H1 (cell line): ENCODE measurements around the gene GOLGA8J. TPM values are rescaled to one million over a fixed set of nuclear protein-coding genes. Genes with fewer than 3 reads are reported as not detected.

Experiments
- CTCF ChIA-PET: fragments of 300-600 bp; sonication (Branson Sonifier 250); formaldehyde crosslinking; loops from one replicate; lab custom pipeline; 2021; ENCODE audit not compliant: partially characterized antibody; lab: Charles Lee
- POLR2A ChIA-PET: fragments of 300-600 bp; sonication (Branson Sonifier 250); formaldehyde crosslinking; loops from one replicate; lab custom pipeline; 2021; ENCODE audit warnings: inconsistent platforms; ENCODE audit not compliant: partially characterized antibody; lab: Charles Lee
- DNase-seq, 2 experiments: peaks; one replicate each; pipeline versions ENCODE4 v3.0.0 to v3.0.0-alpha.2; 2010 to 2022; ENCODE audit warnings: low spot score in 2 of 2, low read depth in 1 of 2, mixed read lengths in 1 of 2
- FAIRE-seq: peaks from 2 replicates; lab custom pipeline; 2011; peaks lifted over from hg19 to GRCh38; lab: Jason Lieb, UNC
- H2AFZ ChIP-seq: 2 replicates; pipeline ENCODE4 v1.8.1; 2012; ENCODE audit warnings: low read length, inconsistent platforms
- H2AK5ac ChIP-seq: 2 replicates; pipeline ENCODE4 v1.6.1; 2013; ENCODE audit warnings: low read depth, low read length
- H2BK120ac ChIP-seq: replicated peaks from 2 replicates; pipeline ENCODE3; 2013; ENCODE audit warnings: low read depth, low read length, inconsistent platforms
- H2BK12ac ChIP-seq: 2 replicates; pipeline ENCODE4 v1.6.1; 2013; ENCODE audit warnings: low read depth, low read length
- H2BK15ac ChIP-seq: 2 replicates; pipeline ENCODE4 v1.6.1; 2013; ENCODE audit warnings: low read length
- H2BK20ac ChIP-seq: 2 replicates; pipeline ENCODE4 v1.6.1; 2013; ENCODE audit warnings: low read length
- H2BK5ac ChIP-seq: 2 replicates; pipeline ENCODE4 v1.6.1; 2013; ENCODE audit warnings: low read depth, low read length
- H3K14ac ChIP-seq: 2 replicates; pipeline ENCODE4 v1.6.1; 2013; ENCODE audit warnings: inconsistent platforms; ENCODE audit not compliant: insufficient read length
- H3K18ac ChIP-seq: 2 replicates; pipeline ENCODE4 v1.6.1; 2013; ENCODE audit warnings: low read length; ENCODE audit errors: extremely low read depth
- H3K23ac ChIP-seq: 2 replicates; pipeline ENCODE4 v1.6.1; 2013; ENCODE audit warnings: inconsistent platforms; ENCODE audit not compliant: insufficient read length
- H3K23me2 ChIP-seq: 2 replicates; pipeline ENCODE4 v1.6.1; 2013; ENCODE audit warnings: low read depth, low read length
- H3K27ac ChIP-seq: 2 replicates; pipeline ENCODE4 v1.6.1; 2011; ENCODE audit warnings: low read depth, low read length, inconsistent platforms
- H3K27me3 ChIP-seq, 4 experiments: replicated peaks in 1 of 4; 1 replicate in 1 of 4; 2 replicates in 3 of 4; pipeline versions ENCODE4 v1.6.1 to v1.8.1; 2011 to 2013; ENCODE audit warnings: low read length in 3 of 4, mild to moderate bottlenecking in 3 of 4, inconsistent platforms in 2 of 4, mixed read lengths in 2 of 4, moderate library complexity in 1 of 4; ENCODE audit not compliant: control insufficient read depth in 3 of 4, insufficient read depth in 3 of 4; ENCODE audit errors: extremely low read depth in 1 of 4
- H3K36me3 ChIP-seq, 4 experiments: 2 replicates each; pipeline versions ENCODE4 v1.6.1 to v1.8.1; 2011 to 2013; ENCODE audit warnings: mild to moderate bottlenecking in 4 of 4, low read length in 3 of 4, moderate library complexity in 2 of 4, control low read depth in 1 of 4, inconsistent platforms in 1 of 4; ENCODE audit not compliant: insufficient read depth in 4 of 4, control insufficient read depth in 2 of 4
- H3K4ac ChIP-seq: replicated peaks from 2 replicates; pipeline ENCODE3; 2013; ENCODE audit warnings: low read length, low read depth, mixed read lengths, inconsistent platforms; ENCODE audit not compliant: insufficient read length
- H3K4me1 ChIP-seq, 4 experiments: replicated peaks in 1 of 4; 1 replicate in 1 of 4; 2 replicates in 3 of 4; pipeline versions ENCODE4 v1.6.1 to v1.8.1; 2011 to 2013; ENCODE audit warnings: low read length in 3 of 4, inconsistent platforms in 2 of 4, mixed read lengths in 1 of 4; ENCODE audit not compliant: insufficient read depth in 4 of 4, control insufficient read depth in 3 of 4
- H3K4me2 ChIP-seq, 2 experiments: 2 replicates each; pipeline versions ENCODE4 v1.6.1 to v1.8.1; 2011 to 2013; ENCODE audit warnings: low read depth in 2 of 2, low read length in 2 of 2, control low read depth in 1 of 2, inconsistent platforms in 1 of 2, mild to moderate bottlenecking in 1 of 2; ENCODE audit not compliant: insufficient read depth in 1 of 2
- H3K4me3 ChIP-seq, 4 experiments: fragments of 200-600, 300-600 bp in 1 of 4; sonication (generic), shearing (Covaris generic), sonication (Bioruptor Twin) in 1 of 4; 2 replicates each; pipeline versions ENCODE4 v1.5.1 to v1.8.1; 2011 to 2016; ENCODE audit warnings: low read length in 4 of 4, low read depth in 3 of 4, control low read depth in 2 of 4, inconsistent platforms in 2 of 4, mild to moderate bottlenecking in 2 of 4, mixed read lengths in 1 of 4, moderate library complexity in 1 of 4; ENCODE audit not compliant: insufficient read depth in 2 of 4; ENCODE audit errors: extremely low read depth in 1 of 4
- H3K56ac ChIP-seq: replicated peaks from 2 replicates; pipeline ENCODE3; 2013; ENCODE audit warnings: low read depth, mild to moderate bottlenecking, mixed read lengths, low read length, inconsistent platforms; ENCODE audit not compliant: insufficient read length
- H3K79me1 ChIP-seq: 2 replicates; pipeline ENCODE4 v1.6.1; 2013; ENCODE audit warnings: low read depth, low read length, control low read depth
- H3K79me2 ChIP-seq, 2 experiments: 2 replicates each; pipeline versions ENCODE4 v1.6.1 to v1.8.1; 2012 to 2013; ENCODE audit warnings: low read length in 2 of 2, mild to moderate bottlenecking in 2 of 2, inconsistent platforms in 1 of 2; ENCODE audit not compliant: insufficient read depth in 2 of 2, control insufficient read depth in 1 of 2
- H3K9ac ChIP-seq, 4 experiments: replicated peaks in 1 of 4; 1 replicate in 1 of 4; 2 replicates in 3 of 4; pipeline versions ENCODE4 v1.6.1 to v1.8.1; 2011 to 2013; ENCODE audit warnings: low read depth in 3 of 4, low read length in 3 of 4, control low read depth in 2 of 4, mild to moderate bottlenecking in 2 of 4, moderate library complexity in 2 of 4, inconsistent platforms in 1 of 4; ENCODE audit errors: extremely low read depth in 1 of 4
- H3K9me3 ChIP-seq, 2 experiments: 2 replicates each; pipeline versions ENCODE4 v1.6.1 to v1.8.1; 2012 to 2013; ENCODE audit warnings: mild to moderate bottlenecking in 2 of 2, moderate library complexity in 2 of 2, control low read depth in 1 of 2, inconsistent platforms in 1 of 2, low read depth in 1 of 2, low read length in 1 of 2, mixed read lengths in 1 of 2; ENCODE audit not compliant: insufficient read depth in 2 of 2
- H4K20me1 ChIP-seq, 2 experiments: replicated peaks in 1 of 2; 2 replicates each; pipeline versions ENCODE3 to v1.8.1; 2011 to 2013; ENCODE audit warnings: inconsistent platforms in 2 of 2, low read length in 2 of 2, mild to moderate bottlenecking in 1 of 2; ENCODE audit not compliant: insufficient read depth in 2 of 2, control insufficient read depth in 1 of 2
- H4K5ac ChIP-seq: 2 replicates; pipeline ENCODE4 v1.6.1; 2013; ENCODE audit warnings: low read length, low read depth, mixed read lengths, inconsistent platforms; ENCODE audit not compliant: insufficient read length
- H4K8ac ChIP-seq: 2 replicates; pipeline ENCODE4 v1.8.0; 2013; ENCODE audit warnings: mild to moderate bottlenecking, moderate library complexity, low read length, inconsistent platforms; ENCODE audit not compliant: insufficient read depth; ENCODE audit errors: extremely low read depth
- H4K91ac ChIP-seq: replicated peaks from 2 replicates; pipeline ENCODE3; 2013; ENCODE audit warnings: low read length, mixed read lengths, inconsistent platforms; ENCODE audit not compliant: insufficient read length
- ASH2L ChIP-seq: fragments of 200-600, 300-600 bp; sonication (generic); IDR thresholded peaks from one replicate; pipeline ENCODE4 v1.7.1; 2017; ENCODE audit warnings: low read length
- ATF3 ChIP-seq: IDR thresholded peaks from 2 replicates; pipeline ENCODE4 v1.6.1; 2011; ENCODE audit warnings: low read depth, mild to moderate bottlenecking, low read length; ENCODE audit not compliant: insufficient read depth
- BRCA1 ChIP-seq: IDR thresholded peaks from 2 replicates; pipeline ENCODE4 v1.6.1; 2012; ENCODE audit warnings: low read depth, low read length, improper control_type of control experiment
- FOSL1 ChIP-seq: IDR thresholded peaks from 2 replicates; pipeline ENCODE4 v1.6.1; 2011; ENCODE audit warnings: mild to moderate bottlenecking, low read depth, low read length, moderate library complexity; ENCODE audit not compliant: insufficient read depth
- HDAC6 ChIP-seq: IDR thresholded peaks from one replicate; pipeline ENCODE4 v1.7.1; 2012; ENCODE audit warnings: low read depth, mild to moderate bottlenecking, inconsistent platforms, low read length, moderate library complexity
- NANOG ChIP-seq: IDR thresholded peaks from 2 replicates; pipeline ENCODE4 v1.6.1; 2011; ENCODE audit warnings: low read length, low read depth, mild to moderate bottlenecking, inconsistent platforms; ENCODE audit not compliant: insufficient read depth, poor library complexity, severe bottlenecking
- POLR2A ChIP-seq, 2 experiments: IDR thresholded peaks; 1 replicate in 1 of 2; 2 replicates in 1 of 2; pipeline ENCODE4 v1.6.1; 2011; ENCODE audit warnings: low read depth in 2 of 2, low read length in 2 of 2, mild to moderate bottlenecking in 2 of 2; ENCODE audit errors: control extremely low read depth in 1 of 2
- POLR2AphosphoS5 ChIP-seq: IDR thresholded peaks from 2 replicates; pipeline ENCODE4 v1.6.1; 2011; ENCODE audit warnings: low read depth, low read length
- YY1 ChIP-seq: IDR thresholded peaks from 2 replicates; pipeline ENCODE4 v1.6.1; 2011; ENCODE audit warnings: low read depth, mild to moderate bottlenecking, low read length
- ZNF274 ChIP-seq: IDR thresholded peaks from 2 replicates; pipeline ENCODE4 v1.7.0; 2012; ENCODE audit warnings: low read length, borderline replicate concordance; ENCODE audit errors: extremely low read depth
- WGBS, 2 experiments: shearing (Covaris generic) in 1 of 2; methylation state at CpG; one replicate each; pipeline versions ENCODE4 v1.1.6 to v1.1.7; 2013 to 2015; ENCODE audit warnings: low lambda C conversion rate in 2 of 2, mixed read lengths in 2 of 2, inconsistent platforms in 1 of 2, low coverage in 1 of 2, missing lambda C conversion rate in 1 of 2; ENCODE audit not compliant: insufficient replicate concordance in 2 of 2, insufficient coverage in 1 of 2, insufficient read length in 1 of 2; ENCODE audit errors: extremely low coverage in 1 of 2, missing lambda C conversion rate in 1 of 2; 5-methylcytosine and 5-hydroxymethylcytosine counted together
- polyA plus RNA-seq, 7 experiments: library from polyadenylated mRNA; depleted of rRNA in 3 of 7; stranded (reverse) in 5 of 7; unstranded in 2 of 7; fragments of >200 nt in 5 of 7; fragments of 200-250 nt in 2 of 7; gene quantifications; 1 replicate in 5 of 7; 2 replicates in 1 of 7; 4 replicates in 1 of 7; pipeline versions ENCODE4 v1.2.1 to v1.2.3, GENCODE V29; 2011 to 2013; ENCODE audit warnings: missing spikeins in 2 of 7, mixed read lengths in 2 of 7
- total RNA-seq: library from RNA; stranded (reverse); fragmentation: NEBNext Ultra II Directional; extraction: Animal tissue kit (Norgen Biotek cat#: 25700); gene quantifications from 2 replicates; pipeline ENCODE4 v1.2.1, GENCODE V29; 2021
- TF ChIP-seq, protein P1 (sequence below): IDR thresholded peaks from 2 replicates; pipeline ENCODE4 v1.6.1; 2012; ENCODE audit warnings: low read length, inconsistent platforms

Gene GOLGA8J
- total and polyA plus RNA-seq, 2 of the 8 experiments (the other 6 are each of a cell fraction or from before 2014, with no cell fraction given): not detected

- ChIA-PET POLR2A (interaction anchor here (1.0 kb wide), 1 partner anchor 223 kb away, joined by 3 read pairs; no protein-coding TSS in a partner anchor), CTCF (no interaction called here)
- Histone ChIP-seq H2AK5ac (no peak overlapping the region), H3K36me3 (no peaks in the 10 kb centered on the region), H2BK120ac (no peak overlapping the region), H2BK12ac (no peak overlapping the region), H3K56ac (no peak overlapping the region), H3K9ac (no peak overlapping the region), H2AFZ (no peak overlapping the region), H4K5ac (no peak overlapping the region), H3K79me2 (no peaks in the 10 kb centered on the region), H3K14ac (no peak overlapping the region), H3K4ac (no peak overlapping the region), H3K23me2 (no peaks in the 10 kb centered on the region), H4K20me1 (no peaks in the 10 kb centered on the region), H3K4me3 (no peak overlapping the region), H4K91ac (no peak overlapping the region), H3K27me3 (no peaks in the 10 kb centered on the region), H3K4me1 (peaks cover 0 to 6% (median 3%) of the 10 kb centered on the region in 4 experiments; a peak in 6 of 7 replicates), H4K8ac (no peak overlapping the region), H3K18ac (no peak overlapping the region)
- WGBS, 2 experiments: 98% methylated on average over 17 of the region's 42 CpGs; no CpG with 5 or more reads in 1 of the 2 experiments
- no peak for FAIRE-seq
- TF ChIP-seq ASH2L: no peak
- no peak for TF ChIP-seq FOSL1
- TF ChIP-seq, protein P1, sequence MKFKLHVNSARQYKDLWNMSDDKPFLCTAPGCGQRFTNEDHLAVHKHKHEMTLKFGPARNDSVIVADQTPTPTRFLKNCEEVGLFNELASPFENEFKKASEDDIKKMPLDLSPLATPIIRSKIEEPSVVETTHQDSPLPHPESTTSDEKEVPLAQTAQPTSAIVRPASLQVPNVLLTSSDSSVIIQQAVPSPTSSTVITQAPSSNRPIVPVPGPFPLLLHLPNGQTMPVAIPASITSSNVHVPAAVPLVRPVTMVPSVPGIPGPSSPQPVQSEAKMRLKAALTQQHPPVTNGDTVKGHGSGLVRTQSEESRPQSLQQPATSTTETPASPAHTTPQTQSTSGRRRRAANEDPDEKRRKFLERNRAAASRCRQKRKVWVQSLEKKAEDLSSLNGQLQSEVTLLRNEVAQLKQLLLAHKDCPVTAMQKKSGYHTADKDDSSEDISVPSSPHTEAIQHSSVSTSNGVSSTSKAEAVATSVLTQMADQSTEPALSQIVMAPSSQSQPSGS: no peak
- no peak for TF ChIP-seq ATF3
- no peak for TF ChIP-seq POLR2AphosphoS5
- no peak for TF ChIP-seq YY1
- TF ChIP-seq BRCA1: no peak
- TF ChIP-seq POLR2A (IDR thresholded peaks at IDR 0.05; ENCODE audit: control extremely low read depth in 1 of 2, low read depth in 2 of 2, low read length in 2 of 2): no peak
- no peak for TF ChIP-seq NANOG
- TF ChIP-seq ZNF274: no peak
- no peak for TF ChIP-seq HDAC6
- TF ChIP-seq, all 59 proteins: peak for 0
- H3K79me1 ChIP-seq: no peaks in the 10 kb centered on the region
- no peak overlapping the region for H3K23ac ChIP-seq
- H3K4me2 ChIP-seq: no peak overlapping the region
- no peaks in the 10 kb centered on the region for H3K9me3 ChIP-seq
- no peak overlapping the region for H2BK20ac ChIP-seq
- no peak for DNase-seq
- no peak overlapping the region for H2BK15ac ChIP-seq
- H2BK5ac ChIP-seq: no peak overlapping the region
- no peak overlapping the region for H3K27ac ChIP-seq
Measured at GRCh38 chr15:30044377-30044776, 38.4 kb upstream of the GOLGA8J start.
